Measurements from ENCODE around the gene USP53.

DNA sequence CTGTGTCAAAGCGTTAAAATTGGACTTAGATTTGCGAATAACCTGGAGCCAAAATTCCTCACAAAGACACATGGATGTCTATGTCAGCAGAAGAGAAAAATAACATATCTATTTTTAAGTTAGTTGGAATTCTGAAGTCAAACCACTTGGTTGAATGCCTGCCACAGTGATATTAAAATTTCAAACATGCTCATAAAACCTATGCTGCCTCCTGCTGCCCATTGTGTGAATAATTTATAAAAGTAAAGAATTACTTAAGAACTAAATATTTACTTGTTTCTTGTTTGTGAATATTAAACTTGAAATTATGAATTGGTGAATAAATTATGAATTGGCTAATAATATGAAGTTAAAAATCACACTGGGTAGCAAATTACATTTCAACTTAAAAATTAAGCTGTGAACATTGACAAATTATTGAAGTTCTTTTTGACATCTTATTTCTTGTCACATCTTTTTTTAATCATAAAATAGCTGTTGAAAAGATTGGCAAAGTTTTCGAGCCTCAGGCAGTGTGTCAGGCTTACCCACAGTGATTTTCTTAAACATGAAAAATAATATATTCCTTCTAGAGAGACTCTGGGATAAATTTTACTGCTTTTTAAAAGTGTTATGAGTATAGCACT is 74.0 kb downstream of the USP53 start:
- TF ChIP-seq RFX5 (IDR thresholded peaks at IDR 0.05; ENCODE audit: low read depth, low read length) (no peak), ZNF780A (CRISPR knock-in tag; IDR thresholded peaks at IDR 0.05) (no peak), LEF1 (IDR thresholded peaks at IDR 0.05) (no peak), NR4A1 (CRISPR knock-in tag; IDR thresholded peaks at IDR 0.05) (no peak), NR4A1 (tag; IDR thresholded peaks at IDR 0.05) (no peak), HNRNPK (IDR thresholded peaks at IDR 0.05; ENCODE audit: low read depth, low read length, poor library complexity, severe bottlenecking) (no peak), POU5F1 (IDR thresholded peaks at IDR 0.05; ENCODE audit: borderline replicate concordance, low read depth, low read length, partially characterized antibody) (no peak), YY1 (IDR thresholded peaks at IDR 0.05; ENCODE audit: borderline replicate concordance in 1 of 3, control insufficient read depth in 1 of 3, extremely low read depth in 1 of 3, insufficient read depth in 3 of 3, insufficient read length in 1 of 3, insufficient replicate concordance in 2 of 3, low read depth in 1 of 3, low read length in 2 of 3) (no peak), FOXJ3 (CRISPR knock-in tag; IDR thresholded peaks at IDR 0.05) (no peak), MAFG (tag; conservative IDR thresholded peaks at IDR 0.05) (no peak), FIP1L1 (IDR thresholded peaks at IDR 0.05; ENCODE audit: low read depth, low read length, poor library complexity, severe bottlenecking) (no peak)
- TF ChIP-seq, protein P1, sequence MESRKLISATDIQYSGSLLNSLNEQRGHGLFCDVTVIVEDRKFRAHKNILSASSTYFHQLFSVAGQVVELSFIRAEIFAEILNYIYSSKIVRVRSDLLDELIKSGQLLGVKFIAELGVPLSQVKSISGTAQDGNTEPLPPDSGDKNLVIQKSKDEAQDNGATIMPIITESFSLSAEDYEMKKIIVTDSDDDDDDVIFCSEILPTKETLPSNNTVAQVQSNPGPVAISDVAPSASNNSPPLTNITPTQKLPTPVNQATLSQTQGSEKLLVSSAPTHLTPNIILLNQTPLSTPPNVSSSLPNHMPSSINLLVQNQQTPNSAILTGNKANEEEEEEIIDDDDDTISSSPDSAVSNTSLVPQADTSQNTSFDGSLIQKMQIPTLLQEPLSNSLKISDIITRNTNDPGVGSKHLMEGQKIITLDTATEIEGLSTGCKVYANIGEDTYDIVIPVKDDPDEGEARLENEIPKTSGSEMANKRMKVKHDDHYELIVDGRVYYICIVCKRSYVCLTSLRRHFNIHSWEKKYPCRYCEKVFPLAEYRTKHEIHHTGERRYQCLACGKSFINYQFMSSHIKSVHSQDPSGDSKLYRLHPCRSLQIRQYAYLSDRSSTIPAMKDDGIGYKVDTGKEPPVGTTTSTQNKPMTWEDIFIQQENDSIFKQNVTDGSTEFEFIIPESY (CRISPR knock-in tag; IDR thresholded peaks at IDR 0.05), result no peak
- TF ChIP-seq, protein P2, sequence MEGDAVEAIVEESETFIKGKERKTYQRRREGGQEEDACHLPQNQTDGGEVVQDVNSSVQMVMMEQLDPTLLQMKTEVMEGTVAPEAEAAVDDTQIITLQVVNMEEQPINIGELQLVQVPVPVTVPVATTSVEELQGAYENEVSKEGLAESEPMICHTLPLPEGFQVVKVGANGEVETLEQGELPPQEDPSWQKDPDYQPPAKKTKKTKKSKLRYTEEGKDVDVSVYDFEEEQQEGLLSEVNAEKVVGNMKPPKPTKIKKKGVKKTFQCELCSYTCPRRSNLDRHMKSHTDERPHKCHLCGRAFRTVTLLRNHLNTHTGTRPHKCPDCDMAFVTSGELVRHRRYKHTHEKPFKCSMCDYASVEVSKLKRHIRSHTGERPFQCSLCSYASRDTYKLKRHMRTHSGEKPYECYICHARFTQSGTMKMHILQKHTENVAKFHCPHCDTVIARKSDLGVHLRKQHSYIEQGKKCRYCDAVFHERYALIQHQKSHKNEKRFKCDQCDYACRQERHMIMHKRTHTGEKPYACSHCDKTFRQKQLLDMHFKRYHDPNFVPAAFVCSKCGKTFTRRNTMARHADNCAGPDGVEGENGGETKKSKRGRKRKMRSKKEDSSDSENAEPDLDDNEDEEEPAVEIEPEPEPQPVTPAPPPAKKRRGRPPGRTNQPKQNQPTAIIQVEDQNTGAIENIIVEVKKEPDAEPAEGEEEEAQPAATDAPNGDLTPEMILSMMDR (IDR thresholded peaks at IDR 0.05 in 2 of 3, conservative IDR thresholded peaks at IDR 0.05 in 1 of 3; ENCODE audit: insufficient read depth in 2 of 3, low read depth in 1 of 3, low read length in 3 of 3), result peak; percentile 44 to 76 (median 47); a peak in 5 of 6 replicates
- TF ChIP-seq, protein P3, sequence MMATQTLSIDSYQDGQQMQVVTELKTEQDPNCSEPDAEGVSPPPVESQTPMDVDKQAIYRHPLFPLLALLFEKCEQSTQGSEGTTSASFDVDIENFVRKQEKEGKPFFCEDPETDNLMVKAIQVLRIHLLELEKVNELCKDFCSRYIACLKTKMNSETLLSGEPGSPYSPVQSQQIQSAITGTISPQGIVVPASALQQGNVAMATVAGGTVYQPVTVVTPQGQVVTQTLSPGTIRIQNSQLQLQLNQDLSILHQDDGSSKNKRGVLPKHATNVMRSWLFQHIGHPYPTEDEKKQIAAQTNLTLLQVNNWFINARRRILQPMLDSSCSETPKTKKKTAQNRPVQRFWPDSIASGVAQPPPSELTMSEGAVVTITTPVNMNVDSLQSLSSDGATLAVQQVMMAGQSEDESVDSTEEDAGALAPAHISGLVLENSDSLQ (IDR thresholded peaks at IDR 0.05), result no peak
- TF ChIP-seq, protein P4, sequence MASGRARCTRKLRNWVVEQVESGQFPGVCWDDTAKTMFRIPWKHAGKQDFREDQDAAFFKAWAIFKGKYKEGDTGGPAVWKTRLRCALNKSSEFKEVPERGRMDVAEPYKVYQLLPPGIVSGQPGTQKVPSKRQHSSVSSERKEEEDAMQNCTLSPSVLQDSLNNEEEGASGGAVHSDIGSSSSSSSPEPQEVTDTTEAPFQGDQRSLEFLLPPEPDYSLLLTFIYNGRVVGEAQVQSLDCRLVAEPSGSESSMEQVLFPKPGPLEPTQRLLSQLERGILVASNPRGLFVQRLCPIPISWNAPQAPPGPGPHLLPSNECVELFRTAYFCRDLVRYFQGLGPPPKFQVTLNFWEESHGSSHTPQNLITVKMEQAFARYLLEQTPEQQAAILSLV (tag; IDR thresholded peaks at IDR 0.05), result no peak
